SU-DHL-6 (cell line): ENCODE measurements around the gene C1orf21.

Experiments used
- CTCF ChIP-seq: fragments of 200-600 bp; sonication (generic); IDR thresholded peaks from one replicate; pipeline ENCODE4 v1.5.1; 2017; ENCODE audit warnings: antibody characterized with exemption, mild to moderate bottlenecking, low read length, moderate library complexity; ENCODE audit not compliant: insufficient read depth, poor library complexity, severe bottlenecking
- EZH2phosphoT487 ChIP-seq: fragments of 200-600 bp; sonication (generic), shearing (Covaris generic); conservative IDR thresholded peaks from 2 replicates; pipeline ENCODE4 v1.6.1; 2018; ENCODE audit warnings: mild to moderate bottlenecking, antibody characterized with exemption, low read length, moderate library complexity, mixed read lengths

GRCh38 chr1:184389446-184389845 lies 2.6 kb downstream of the C1orf21 start:
- TF ChIP-seq CTCF: no peak
- TF ChIP-seq EZH2phosphoT487: no peak
